ENCODE results near the gene RBM34. TPM values are rescaled to one million over a fixed set of nuclear protein-coding genes. Genes with fewer than 3 reads are reported as not detected.

The RBM34 gene
- total and polyA plus RNA-seq, 5 experiments from 2014 or later, result 66.1 to 164 (median 92.1) TPM

GRCh38 chr1:235151033-235151432 is 10.0 kb downstream of the RBM34 start:
- Mint-ChIP-seq H3K4me3 (peak overlapping the region in 5 of 10 donors; percentile 1 to 35 (median 22)), H3K36me3 (peaks cover 0 to 87% (median 21%) of the 10 kb centered on the region in 3 donors)
- POLR2A ChIA-PET, result no interaction called here

GRCh38 chr1:235149824-235150223 is 11.2 kb downstream of the RBM34 start:
- Mint-ChIP-seq H3K27me3 (no peaks in the 10 kb centered on the region), H3K9me3 (no peaks in the 10 kb centered on the region), H3K27ac (peak overlapping the region in 1 of 10 donors; percentile 62), H3K4me3 (no peak overlapping the region), H3K36me3 (peaks cover 0 to 91% (median 20%) of the 10 kb centered on the region in 3 donors), H3K4me1 (peaks cover 19 to 47% (median 34%) of the 10 kb centered on the region in 4 donors)
- no peak for DNase-seq
- ATAC-seq, result no peak
- POLR2A ChIA-PET, result no interaction called here

More at GRCh38 chr1:235151033-235151432, 10.0 kb downstream of the RBM34 start:
- DNase-seq (no peak), ATAC-seq (no peak)
- H3K4me1 Mint-ChIP-seq, result peaks cover 18 to 42% (median 34%) of the 10 kb centered on the region in 4 donors
- peak overlapping the region in 6 of 10 donors; percentile 5 to 68 (median 30) for H3K27ac Mint-ChIP-seq
- no peaks in the 10 kb centered on the region for H3K9me3 Mint-ChIP-seq
- H3K27me3 Mint-ChIP-seq, result no peaks in the 10 kb centered on the region

GRCh38 chr1:235147269-235147668 is 13.8 kb downstream of the RBM34 start:
- POLR2A ChIA-PET, result interaction anchor here (1.1 kb wide), 1 partner anchor 11 kb away, joined by 4 read pairs; no protein-coding TSS in a partner anchor
- no peaks in the 10 kb centered on the region for H3K9me3 Mint-ChIP-seq
- H3K4me1 Mint-ChIP-seq, result peaks cover 17 to 34% (median 22%) of the 10 kb centered on the region in 4 donors

GRCh38 chr1:235145639-235146038 is 15.4 kb downstream of the RBM34 start:
- POLR2A ChIA-PET, result interaction anchor here (1.6 kb wide), 2 partner anchors 12 to 15 kb away, joined by 4 to 5 read pairs; partner anchors contain the start of gene RBM34
- ATAC-seq, result no peak
- Mint-ChIP-seq H3K9me3 (no peaks in the 10 kb centered on the region), H3K4me1 (peaks cover 8 to 29% (median 15%) of the 10 kb centered on the region in 4 donors), H3K36me3 (peaks cover 0 to 87% (median 6%) of the 10 kb centered on the region in 3 donors), H3K4me3 (peak overlapping the region in 1 of 10 donors; percentile 34), H3K27ac (peak overlapping the region in 1 of 10 donors; percentile 31), H3K27me3 (no peaks in the 10 kb centered on the region)
- no peak for DNase-seq

More at GRCh38 chr1:235147269-235147668, 13.8 kb downstream of the RBM34 start:
- H3K27ac Mint-ChIP-seq, result peak overlapping the region in 2 of 10 donors; percentile 33 to 47
- H3K36me3 Mint-ChIP-seq, result peaks cover 0 to 86% (median 10%) of the 10 kb centered on the region in 3 donors
- ATAC-seq, result no peak
- no peak overlapping the region for H3K4me3 Mint-ChIP-seq
- DNase-seq, result no peak
- H3K27me3 Mint-ChIP-seq, result no peaks in the 10 kb centered on the region

GRCh38 chr1:235142991-235143390 is 18.1 kb downstream of the RBM34 start:
- no peak for DNase-seq
- POLR2A ChIA-PET, result interaction anchor here (0.6 kb wide), 2 partner anchors 9 to 544 kb away, joined by 3 to 4 read pairs; no protein-coding TSS in a partner anchor

GRCh38 chr1:235139315-235139714 is 21.7 kb downstream of the RBM34 start:
- POLR2A ChIA-PET, result interaction anchor here (1.3 to 1.4 kb wide), 2 partner anchors 10 to 21 kb away, joined by 4 read pairs; partner anchors contain the start of gene RBM34
- ATAC-seq (no peak), DNase-seq (no peak)
- Mint-ChIP-seq H3K9me3 (no peaks in the 10 kb centered on the region), H3K27ac (peak overlapping the region in 4 of 10 donors; percentile 17 to 66 (median 42)), H3K36me3 (peaks cover 10 to 90% (median 29%) of the 10 kb centered on the region in 3 donors), H3K27me3 (no peaks in the 10 kb centered on the region), H3K4me3 (no peak overlapping the region), H3K4me1 (peaks cover 4 to 18% (median 13%) of the 10 kb centered on the region in 4 donors)

More at GRCh38 chr1:235142991-235143390, 18.1 kb downstream of the RBM34 start:
- no peaks in the 10 kb centered on the region for H3K9me3 Mint-ChIP-seq
- H3K4me1 Mint-ChIP-seq, result peaks cover 11 to 26% (median 14%) of the 10 kb centered on the region in 4 donors
- H3K36me3 Mint-ChIP-seq, result peaks cover 0 to 83% (median 11%) of the 10 kb centered on the region in 3 donors
- H3K27me3 Mint-ChIP-seq, result no peaks in the 10 kb centered on the region
- H3K27ac Mint-ChIP-seq, result no peak overlapping the region
- H3K4me3 Mint-ChIP-seq, result no peak overlapping the region
- ATAC-seq, result no peak

- no peak overlapping the region for H3K4me3 Mint-ChIP-seq
- H3K36me3 Mint-ChIP-seq, result peaks cover 10 to 90% (median 29%) of the 10 kb centered on the region in 3 donors
- peaks cover 4 to 18% (median 12%) of the 10 kb centered on the region in 4 donors for H3K4me1 Mint-ChIP-seq
- no peaks in the 10 kb centered on the region for H3K27me3 Mint-ChIP-seq
- DNase-seq (no peak), ATAC-seq (no peak)
- peak overlapping the region in 5 of 10 donors; percentile 3 to 84 (median 53) for H3K27ac Mint-ChIP-seq
- H3K9me3 Mint-ChIP-seq, result no peaks in the 10 kb centered on the region
- POLR2A ChIA-PET, result interaction anchor here (0.5 to 1.4 kb wide), 3 partner anchors 10 to 275 kb away, joined by 4 read pairs; partner anchors contain the start of gene RBM34
These were observed 22.2 kb downstream of the RBM34 start for GRCh38 chr1:235138821-235139220.

GRCh38 chr1:235136111-235136510 is 24.9 kb downstream of the RBM34 start:
- Mint-ChIP-seq H3K27ac (peak overlapping the region in 3 of 10 donors; percentile 37 to 53 (median 49)), H3K4me3 (no peak overlapping the region), H3K9me3 (no peaks in the 10 kb centered on the region), H3K27me3 (no peaks in the 10 kb centered on the region), H3K4me1 (peaks cover 1 to 14% (median 6%) of the 10 kb centered on the region in 4 donors), H3K36me3 (peaks cover 10 to 85% (median 26%) of the 10 kb centered on the region in 3 donors)
- ATAC-seq (no peak), DNase-seq (no peak)
- POLR2A ChIA-PET, result interaction anchor here (0.6 to 1.1 kb wide), 2 partner anchors 25 to 580 kb away, joined by 3 read pairs; partner anchors contain the start of gene RBM34

- no peak for ATAC-seq
- H3K9me3 Mint-ChIP-seq, result no peaks in the 10 kb centered on the region
- peaks cover 1 to 9% (median 4%) of the 10 kb centered on the region in 4 donors for H3K4me1 Mint-ChIP-seq
- DNase-seq, result no peak
- H3K36me3 Mint-ChIP-seq, result peaks cover 10 to 75% (median 23%) of the 10 kb centered on the region in 3 donors
- POLR2A ChIA-PET, result no interaction called here
- peak overlapping the region in 1 of 10 donors; percentile 66 for H3K27ac Mint-ChIP-seq
- no peaks in the 10 kb centered on the region for H3K27me3 Mint-ChIP-seq
- no peak overlapping the region for H3K4me3 Mint-ChIP-seq
These were observed 26.9 kb downstream of the RBM34 start for GRCh38 chr1:235134171-235134570.

GRCh38 chr1:235133086-235133485 is 28.0 kb downstream of the RBM34 start:
- ATAC-seq (no peak), DNase-seq (no peak)
- peaks cover 2 to 10% (median 8%) of the 10 kb centered on the region in 4 donors for H3K4me1 Mint-ChIP-seq
- no peaks in the 10 kb centered on the region for H3K27me3 Mint-ChIP-seq
- H3K4me3 Mint-ChIP-seq, result no peak overlapping the region
- no peaks in the 10 kb centered on the region for H3K9me3 Mint-ChIP-seq
- POLR2A ChIA-PET, result no interaction called here
- peak overlapping the region in 7 of 10 donors; percentile 7 to 61 (median 14) for H3K27ac Mint-ChIP-seq
- peaks cover 10 to 64% (median 20%) of the 10 kb centered on the region in 3 donors for H3K36me3 Mint-ChIP-seq

- Mint-ChIP-seq H3K4me3 (no peak overlapping the region), H3K27me3 (no peaks in the 10 kb centered on the region), H3K4me1 (peaks cover 8 to 22% (median 19%) of the 10 kb centered on the region in 4 donors), H3K27ac (peak overlapping the region in 7 of 10 donors; percentile 17 to 84 (median 35)), H3K9me3 (no peaks in the 10 kb centered on the region), H3K36me3 (peaks cover 10 to 56% (median 18%) of the 10 kb centered on the region in 3 donors)
- no peak for DNase-seq
- POLR2A ChIA-PET, result no interaction called here
- ATAC-seq, result no peak
These were observed 29.1 kb downstream of the RBM34 start for GRCh38 chr1:235131961-235132360.

GRCh38 chr1:235130766-235131270 is 30.2 kb downstream of the RBM34 start:
- Mint-ChIP-seq H3K27ac (peak overlapping the region in 8 of 10 donors; percentile 57 to 99 (median 74)), H3K4me1 (peaks cover 10 to 31% (median 30%) of the 10 kb centered on the region in 4 donors), H3K36me3 (peaks cover 2 to 55% (median 10%) of the 10 kb centered on the region in 3 donors), H3K27me3 (no peaks in the 10 kb centered on the region), H3K4me3 (peak overlapping the region in 4 of 10 donors; percentile 6 to 49 (median 28)), H3K9me3 (no peaks in the 10 kb centered on the region)
- ATAC-seq (no peak), DNase-seq (no peak)
- POLR2A ChIA-PET, result interaction anchor here (1.1 kb wide), 1 partner anchor 30 kb away, joined by 3 read pairs; the partner anchor contains the start of gene RBM34
